Stimulated activated CD4-positive, alpha-beta T cell treated with anti-CD3 and anti-CD28 coated beads, TNF-alpha, amount 100 ng/mL, for 1 hour (primary cell): ENCODE results near the gene MALRD1.

Experiments
- DNase-seq, 3 donors: peaks; one replicate each; pipeline ENCODE4 v3.0.0-alpha.2; 2020; ENCODE audit warnings: low read depth in 3 of 3, low spot score in 1 of 3

MALRD1 gene

DNA sequence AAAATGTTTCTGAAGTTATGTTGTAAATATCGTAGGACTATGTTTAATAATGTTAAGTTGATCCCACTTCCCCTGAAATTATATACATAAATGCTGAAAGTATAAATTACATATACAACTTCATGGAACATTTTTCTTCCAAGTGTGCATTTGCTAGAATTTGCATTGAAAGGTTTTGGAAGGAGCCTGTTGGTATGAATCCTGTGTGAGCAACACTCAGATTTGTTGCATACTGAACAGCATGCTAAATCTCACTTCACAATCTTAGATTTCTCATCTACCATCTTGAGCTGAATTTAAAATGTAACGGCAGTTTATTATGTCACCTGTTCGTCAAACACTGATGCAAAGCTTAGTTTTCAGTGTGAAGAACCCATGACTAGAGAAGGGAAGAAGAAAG is 172.6 kb downstream of the MALRD1 start:
- no peak for DNase-seq

DNA sequence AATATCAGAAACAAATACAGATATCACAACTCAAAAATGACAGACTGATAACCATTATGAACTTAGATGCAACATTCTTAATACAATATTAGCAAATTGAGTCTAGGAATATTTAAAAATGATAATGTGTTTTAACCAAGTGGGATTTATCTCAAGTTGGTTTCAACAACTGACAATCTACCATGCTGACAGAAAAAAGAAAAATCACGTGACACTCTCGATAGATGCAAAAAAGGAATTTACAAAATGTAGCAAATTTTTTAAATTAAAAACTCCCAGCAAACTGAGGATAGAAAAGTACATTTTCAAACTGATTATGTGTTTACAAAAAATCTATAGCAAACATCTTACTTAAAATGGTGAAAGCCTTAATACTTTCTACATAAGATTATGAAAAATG is 177.4 kb downstream of the MALRD1 start:
- no peak for DNase-seq

DNA sequence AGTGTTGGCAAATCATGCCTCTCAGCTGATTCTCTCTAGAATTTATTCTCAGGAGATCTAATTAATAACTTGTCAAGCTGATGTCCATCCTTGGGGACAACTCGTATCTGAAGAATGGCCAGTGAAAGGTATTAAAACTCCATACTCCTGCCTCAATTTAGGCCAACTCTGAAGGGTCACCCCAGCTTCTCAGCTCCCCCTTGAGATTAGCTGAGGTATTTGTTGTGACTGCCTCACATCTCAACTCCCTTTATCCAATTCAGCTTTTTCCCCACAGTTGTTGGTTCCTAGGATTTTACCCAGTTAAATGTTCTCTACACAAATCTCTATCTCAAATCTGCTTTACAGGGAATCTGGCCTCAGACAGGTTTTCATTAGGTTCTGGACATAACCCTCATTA is 182.4 kb downstream of the MALRD1 start:
- DNase-seq: no peak

- no peak for DNase-seq
Observed at GRCh38 chr10:19245889-19246752, 197.5 kb downstream of the MALRD1 start.

DNA sequence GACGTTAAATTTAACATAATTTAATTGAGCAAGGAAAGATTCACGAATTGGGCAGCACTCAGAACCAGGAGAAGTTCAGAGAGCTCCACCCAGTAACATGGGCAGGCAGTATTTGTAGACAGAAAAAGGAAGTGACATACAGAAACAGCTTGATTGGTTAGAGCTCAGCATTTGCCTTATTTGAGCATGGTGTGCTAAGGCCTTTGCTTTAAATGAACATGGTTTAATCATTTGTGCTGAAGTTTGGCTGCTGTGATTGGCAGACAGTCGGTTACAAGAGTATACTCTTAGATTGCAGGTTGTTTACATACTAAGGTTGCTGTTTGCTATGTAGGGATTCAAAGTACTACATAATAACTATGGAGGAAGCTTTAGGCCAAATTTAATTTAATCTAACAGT is 199.2 kb downstream of the MALRD1 start:
- no peak for DNase-seq

GRCh38 chr10:19250546-19250945 is 201.9 kb downstream of the MALRD1 start:
- no peak for DNase-seq

- DNase-seq: no peak
Observed at GRCh38 chr10:19252531-19252930, 203.9 kb downstream of the MALRD1 start.

- no peak for DNase-seq
Observed at GRCh38 chr10:19256331-19256730, 207.7 kb downstream of the MALRD1 start.

- DNase-seq: no peak
Observed at GRCh38 chr10:19263262-19263661, 214.7 kb downstream of the MALRD1 start.

DNA sequence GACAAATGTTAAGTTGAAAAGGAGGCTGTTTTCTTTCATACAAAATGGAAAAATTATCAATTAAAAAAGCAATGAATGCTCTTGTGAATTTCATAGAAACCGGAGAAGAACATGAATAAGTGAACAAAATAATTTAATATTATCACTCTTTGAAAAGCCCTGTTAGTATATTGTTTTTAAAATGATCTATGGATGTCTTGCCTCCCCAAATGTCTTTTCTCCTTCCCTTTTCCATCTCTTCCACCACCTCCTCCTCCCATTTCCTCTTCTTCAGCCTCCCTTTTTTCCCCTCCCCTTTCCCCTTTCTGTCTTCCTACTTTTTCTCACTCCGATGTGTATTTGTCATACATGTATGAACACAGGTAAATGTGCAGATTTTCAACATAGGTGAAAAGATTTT is 234.7 kb downstream of the MALRD1 start:
- DNase-seq: no peak

DNA sequence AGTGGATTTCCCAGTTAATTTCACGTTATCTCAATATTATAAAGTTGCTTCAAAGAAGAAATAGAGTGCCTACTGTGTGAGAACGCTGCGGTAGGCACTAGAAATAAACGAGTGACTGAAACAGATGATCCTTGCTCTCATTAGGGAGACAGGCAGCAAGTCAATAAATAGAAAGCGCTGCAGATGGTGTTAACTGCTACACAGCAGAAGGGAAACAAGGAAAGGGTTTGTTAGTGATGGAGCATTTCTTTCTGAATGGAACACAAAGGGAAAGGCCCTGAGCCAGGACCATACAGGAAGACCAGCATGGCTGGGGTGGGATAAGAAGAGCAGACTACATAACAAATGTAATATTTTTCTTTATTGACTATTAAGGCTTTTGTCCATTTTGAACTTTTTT is 235.2 kb downstream of the MALRD1 start:
- DNase-seq: no peak

- DNase-seq: no peak
Observed at GRCh38 chr10:19290770-19291169, 242.2 kb downstream of the MALRD1 start.

DNA sequence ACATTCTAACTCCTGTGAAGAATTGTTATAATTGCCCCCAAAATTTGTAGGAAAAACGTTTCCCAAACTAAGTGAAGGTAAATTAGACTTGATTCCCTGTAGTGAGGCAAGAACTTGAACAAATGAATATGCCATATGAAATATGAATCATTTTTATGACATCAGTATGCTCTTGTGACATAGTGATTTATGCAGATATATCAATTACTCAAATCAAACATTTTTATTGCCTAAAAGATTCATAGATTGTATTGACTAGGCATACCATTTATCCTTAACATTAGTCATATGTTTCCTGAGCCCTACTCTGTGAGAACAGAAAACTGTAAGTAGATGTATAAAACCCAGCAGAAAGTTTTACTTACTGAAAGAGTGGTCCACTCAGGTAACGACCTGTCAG is 245.6 kb downstream of the MALRD1 start:
- DNase-seq: no peak

- no peak for DNase-seq
Observed at GRCh38 chr10:19299645-19300044, 251.0 kb downstream of the MALRD1 start.

- DNase-seq: no peak
Observed at GRCh38 chr10:19302117-19302516, 253.5 kb downstream of the MALRD1 start.

GRCh38 chr10:19310066-19310465 is 261.5 kb downstream of the MALRD1 start:
- no peak for DNase-seq

- DNase-seq: no peak
Observed at GRCh38 chr10:19316204-19316870, 267.7 kb downstream of the MALRD1 start.

GRCh38 chr10:19317952-19318351 is 269.4 kb downstream of the MALRD1 start:
- no peak for DNase-seq

GRCh38 chr10:19325581-19325980 is 277.0 kb downstream of the MALRD1 start:
- no peak for DNase-seq

DNA sequence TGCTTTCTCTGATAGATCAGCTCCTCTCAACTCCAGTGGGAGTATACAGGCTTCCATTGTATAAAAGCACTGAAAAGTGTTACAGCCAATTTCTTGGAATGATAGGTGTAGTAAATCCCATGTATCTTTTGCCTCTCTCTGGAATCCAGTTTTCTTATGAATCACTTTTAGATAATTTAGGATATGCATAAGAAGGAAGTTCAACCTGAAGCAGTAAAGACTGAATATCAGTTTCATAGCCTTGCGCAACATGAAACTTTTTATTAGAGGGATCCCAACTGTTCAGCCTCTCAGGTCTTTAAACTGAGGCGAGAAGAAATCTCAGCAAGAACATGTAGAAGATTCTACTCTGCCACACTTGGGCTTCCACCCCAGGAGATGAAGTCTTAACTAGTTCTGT is 280.0 kb downstream of the MALRD1 start:
- no peak for DNase-seq

DNA sequence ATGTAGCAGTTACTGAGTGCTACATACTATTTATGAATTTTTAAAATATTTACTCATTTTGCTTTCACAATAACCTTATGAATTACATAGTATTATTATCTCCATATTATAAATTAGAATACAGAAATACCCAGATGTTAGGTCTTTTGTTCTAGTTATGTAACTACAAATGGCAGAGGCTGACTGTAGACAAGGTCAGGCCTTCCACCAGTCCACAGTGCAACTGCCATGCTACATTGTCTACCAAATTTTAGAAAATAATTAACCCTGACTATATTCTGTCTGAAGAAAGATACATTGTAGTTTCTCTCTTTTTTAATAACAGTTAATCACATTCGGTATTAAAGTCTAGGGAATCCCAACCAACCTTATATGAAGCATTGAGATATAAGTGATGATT is 280.9 kb downstream of the MALRD1 start:
- no peak for DNase-seq

- no peak for DNase-seq
Observed at GRCh38 chr10:19332304-19332703, 283.7 kb downstream of the MALRD1 start.

DNA sequence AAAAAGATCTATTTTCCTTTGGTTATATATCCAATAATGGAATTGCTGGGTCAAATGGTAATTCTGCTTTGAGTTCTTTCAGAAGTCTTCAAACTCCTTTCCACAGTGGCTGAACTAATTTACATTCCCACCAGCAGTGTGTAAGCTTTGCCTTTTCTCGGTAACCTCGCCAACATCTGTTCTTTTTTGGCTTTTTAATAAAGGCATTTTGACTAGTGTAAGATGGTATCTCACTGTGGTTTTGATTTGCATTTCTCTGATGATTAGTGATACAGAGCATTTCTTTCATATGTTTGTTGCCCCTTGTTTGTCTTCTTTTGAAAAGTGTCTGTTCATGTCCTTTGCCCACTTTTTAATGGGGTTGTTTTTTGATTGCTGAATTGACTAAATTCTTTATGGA is 285.0 kb downstream of the MALRD1 start:
- DNase-seq: no peak
